H9 (cell line): ENCODE data around the gene DHX38. TPM values are rescaled to one million over a fixed set of nuclear protein-coding genes. Genes with fewer than 3 reads are reported as not detected.

Experiments
- DNase-seq: peaks from one replicate; pipeline ENCODE4 v3.0.0-alpha.2; 2017
- H2AFZ ChIP-seq: one replicate; pipeline ENCODE4 v1.6.1; 2013; ENCODE audit warnings: mild to moderate bottlenecking, low read length, control low read depth, moderate library complexity
- H2AK5ac ChIP-seq: 2 replicates; pipeline ENCODE4 v1.6.1; 2013; ENCODE audit warnings: low read length, control low read depth, mixed read lengths; ENCODE audit not compliant: insufficient read length
- H2BK120ac ChIP-seq: one replicate; pipeline ENCODE4 v1.6.1; 2013; ENCODE audit warnings: low read depth, mild to moderate bottlenecking, low read length, control low read depth, inconsistent platforms; ENCODE audit not compliant: poor library complexity, severe bottlenecking
- H2BK12ac ChIP-seq: 2 replicates; pipeline ENCODE4 v1.6.1; 2013; ENCODE audit warnings: low read length, control low read depth, mixed read lengths, low read depth; ENCODE audit not compliant: insufficient read length
- H2BK15ac ChIP-seq: 2 replicates; pipeline ENCODE4 v1.6.1; 2013; ENCODE audit warnings: low read depth, low read length, control low read depth
- H2BK20ac ChIP-seq: one replicate; pipeline ENCODE4 v1.6.1; 2013; ENCODE audit warnings: low read depth, mild to moderate bottlenecking, low read length, control low read depth, inconsistent platforms; ENCODE audit not compliant: poor library complexity, severe bottlenecking
- H2BK5ac ChIP-seq: 2 replicates; pipeline ENCODE4 v1.6.1; 2013; ENCODE audit warnings: low read length, control low read depth, mixed read lengths; ENCODE audit not compliant: insufficient read length
- H3K14ac ChIP-seq: 2 replicates; pipeline ENCODE4 v1.6.1; 2013; ENCODE audit warnings: low read length, control low read depth; ENCODE audit not compliant: insufficient read depth
- H3K18ac ChIP-seq: 2 replicates; pipeline ENCODE4 v1.6.1; 2013; ENCODE audit warnings: low read depth, mild to moderate bottlenecking, mixed read lengths, low read length, control low read depth; ENCODE audit not compliant: insufficient read length
- H3K23ac ChIP-seq: 2 replicates; pipeline ENCODE4 v1.6.1; 2013; ENCODE audit warnings: low read length, control low read depth, mixed read lengths, low read depth; ENCODE audit not compliant: insufficient read length
- H3K23me2 ChIP-seq: 2 replicates; pipeline ENCODE4 v1.6.1; 2013; ENCODE audit warnings: low read depth, mild to moderate bottlenecking, mixed read lengths, low read length, control low read depth; ENCODE audit not compliant: insufficient read length, poor library complexity, severe bottlenecking
- H3K27ac ChIP-seq: 2 replicates; pipeline ENCODE4 v1.5.1; 2013; ENCODE audit warnings: low read length, control low read depth, mixed read lengths, low read depth; ENCODE audit not compliant: insufficient read length
- H3K27me3 ChIP-seq: 2 replicates; pipeline ENCODE4 v1.6.1; 2013; ENCODE audit warnings: low read length, control low read depth, inconsistent platforms; ENCODE audit not compliant: insufficient read depth
- H3K4ac ChIP-seq: 2 replicates; pipeline ENCODE4 v1.6.1; 2013; ENCODE audit warnings: low read depth, mild to moderate bottlenecking, control low read depth, inconsistent platforms, low read length, moderate library complexity
- H3K4me1 ChIP-seq: 2 replicates; pipeline ENCODE4 v1.6.1; 2013; ENCODE audit warnings: low read length, control low read depth, inconsistent platforms; ENCODE audit not compliant: insufficient read depth
- H3K4me2 ChIP-seq: 2 replicates; pipeline ENCODE4 v1.6.1; 2013; ENCODE audit warnings: low read length, control low read depth, mixed read lengths; ENCODE audit not compliant: insufficient read length, insufficient read depth
- H3K56ac ChIP-seq: 2 replicates; pipeline ENCODE4 v1.6.1; 2013; ENCODE audit warnings: low read depth, mild to moderate bottlenecking, mixed read lengths, low read length, control low read depth; ENCODE audit not compliant: insufficient read length
- H3K79me1 ChIP-seq: 2 replicates; pipeline ENCODE4 v1.6.1; 2013; ENCODE audit warnings: low read depth, mild to moderate bottlenecking, moderate library complexity, low read length, control low read depth, inconsistent platforms; ENCODE audit not compliant: insufficient read depth, poor library complexity, severe bottlenecking
- H3K79me2 ChIP-seq: 2 replicates; pipeline ENCODE4 v1.6.1; 2013; ENCODE audit warnings: low read length, control low read depth, inconsistent platforms; ENCODE audit not compliant: insufficient read depth
- H3K9ac ChIP-seq: 2 replicates; pipeline ENCODE4 v1.6.1; 2013; ENCODE audit warnings: low read length, control low read depth, mixed read lengths; ENCODE audit not compliant: insufficient read length; ENCODE audit errors: extremely low read depth
- H3K9me3 ChIP-seq: one replicate; pipeline ENCODE4 v1.6.1; 2013; ENCODE audit warnings: low read depth, low read length, inconsistent platforms; ENCODE audit not compliant: control insufficient read depth
- H3T11ph ChIP-seq: one replicate; pipeline ENCODE4 v1.6.1; 2013; ENCODE audit warnings: mild to moderate bottlenecking, low read length, control low read depth, inconsistent platforms
- H4K20me1 ChIP-seq: one replicate; pipeline ENCODE4 v1.6.1; 2013; ENCODE audit not compliant: control insufficient read depth, insufficient read length, insufficient read depth
- H4K5ac ChIP-seq: 2 replicates; pipeline ENCODE4 v1.6.1; 2013; ENCODE audit warnings: low read depth, mild to moderate bottlenecking, mixed read lengths, low read length, control low read depth; ENCODE audit not compliant: insufficient read length
- H4K8ac ChIP-seq: replicated peaks from 2 replicates; pipeline ENCODE4 v1.6.1; 2013; ENCODE audit warnings: low read length, control low read depth, mixed read lengths, low read depth; ENCODE audit not compliant: insufficient read length
- H4K91ac ChIP-seq: 2 replicates; pipeline ENCODE4 v1.6.1; 2013; ENCODE audit warnings: low read depth, mild to moderate bottlenecking, moderate library complexity, mixed read lengths, low read length, control low read depth; ENCODE audit not compliant: insufficient read length
- H3K27ac Mint-ChIP-seq, 3 experiments: 2 replicates in 2 of 3; 3 replicates in 1 of 3; pipeline ENCODE4 v1.8.0; 2020 to 2021; ENCODE audit warnings: mixed read lengths in 3 of 3, mild to moderate bottlenecking in 1 of 3, moderate library complexity in 1 of 3
- H3K27me3 Mint-ChIP-seq: 2 replicates; pipeline ENCODE4 v1.8.0; 2021; ENCODE audit warnings: low read depth, mild to moderate bottlenecking, moderate library complexity, mixed read lengths
- H3K36me3 Mint-ChIP-seq, 3 experiments: 2 replicates in 2 of 3; 3 replicates in 1 of 3; pipeline ENCODE4 v1.8.0; 2020 to 2021; ENCODE audit warnings: low read depth in 3 of 3, mixed read lengths in 3 of 3; ENCODE audit not compliant: insufficient read depth in 1 of 3
- H3K4me1 Mint-ChIP-seq, 2 experiments: 2 replicates each; pipeline ENCODE4 v1.8.0; 2020; ENCODE audit warnings: mixed read lengths in 2 of 2
- H3K4me3 Mint-ChIP-seq, 2 experiments: 2 replicates in 1 of 2; 3 replicates in 1 of 2; pipeline ENCODE4 v1.8.0; 2020 to 2021; ENCODE audit warnings: mild to moderate bottlenecking in 2 of 2, mixed read lengths in 2 of 2, moderate library complexity in 1 of 2
- H3K9me3 Mint-ChIP-seq, 2 experiments: 2 replicates in 1 of 2; 3 replicates in 1 of 2; pipeline ENCODE4 v1.8.0; 2020; ENCODE audit warnings: mild to moderate bottlenecking in 2 of 2, mixed read lengths in 2 of 2, moderate library complexity in 1 of 2
- CTCF ChIP-seq: fragments of 200-600 bp; sonication (generic); conservative IDR thresholded peaks from 3 replicates; pipeline ENCODE4 v1.8.0; 2021; ENCODE audit warnings: antibody characterized with exemption, mild to moderate bottlenecking
- WGBS: extraction: QIAGEN DNeasy Blood & Tissue Kit; methylation state at CpG from one replicate; pipeline ENCODE4 v1.1.7; 2013; ENCODE audit warnings: missing lambda C conversion rate, low lambda C conversion rate, mixed read lengths; ENCODE audit not compliant: insufficient read length; ENCODE audit errors: extremely low coverage; 5-methylcytosine and 5-hydroxymethylcytosine counted together
- total RNA-seq: library from RNA; stranded (reverse); gene quantifications from 2 replicates; pipeline ENCODE4 v1.2.1, GENCODE V29; 2021

The DHX38 gene
- total RNA-seq, 1 experiment from 2014 or later: 60.5 TPM

GRCh38 chr16:72132726-72133125, 39.1 kb downstream of the DHX38 start:
- Histone ChIP-seq H3K4me1 (no peaks in the 10 kb centered on the region), H2BK120ac (no peak overlapping the region), H3K14ac (no peak overlapping the region), H3K18ac (no peak overlapping the region), H3K79me2 (no peaks in the 10 kb centered on the region), H4K8ac (no peak overlapping the region), H3K9me3 (no peaks in the 10 kb centered on the region), H3K4me2 (no peak overlapping the region), H3K23me2 (no peaks in the 10 kb centered on the region), H2AK5ac (no peak overlapping the region), H3K79me1 (no peaks in the 10 kb centered on the region), H3K27ac (no peak overlapping the region), H3K4ac (no peak overlapping the region), H2BK5ac (no peak overlapping the region), H2BK12ac (no peak overlapping the region), H4K91ac (no peak overlapping the region), H3K9ac (no peak overlapping the region), H2BK20ac (no peak overlapping the region), H3K27me3 (no peaks in the 10 kb centered on the region), H4K5ac (no peak overlapping the region), H3K23ac (no peak overlapping the region), H2BK15ac (no peak overlapping the region), H3T11ph (no peak overlapping the region), H4K20me1 (no peaks in the 10 kb centered on the region), H3K56ac (no peak overlapping the region), H2AFZ (no peak overlapping the region)
- Mint-ChIP-seq H3K27me3 (no peaks in the 10 kb centered on the region; the same call in 1 of the 2 replicates), H3K27ac (peak overlapping the region in 1 of 3 experiments; percentile 48; a peak in 1 of 7 replicates), H3K36me3 (no peaks in the 10 kb centered on the region), H3K4me1 (peaks cover 24 to 25% of the 10 kb centered on the region in 2 experiments), H3K9me3 (no peaks in the 10 kb centered on the region), H3K4me3 (no peak overlapping the region)
- no CpG with 5 or more reads among the region's 3 CpGs for WGBS
- DNase-seq: no peak
- no peak for TF ChIP-seq CTCF
